Measurements from ENCODE around the gene CANT1. TPM values are rescaled to one million over a fixed set of nuclear protein-coding genes. Genes with fewer than 3 reads are reported as not detected.

Gene CANT1
- total and polyA plus RNA-seq, 4 donors: 6.2 to 20.0 (median 16.4) TPM

GRCh38 chr17:79046197-79046915, 36.8 kb upstream of the CANT1 start:
- no peak overlapping the region for H3K4me3 ChIP-seq (ENCODE audit: low read depth in 1 of 3, low read length in 3 of 3)
- no peaks in the 10 kb centered on the region for H3K36me3 ChIP-seq (ENCODE audit: control insufficient read depth in 4 of 4, insufficient read depth in 3 of 4, low read depth in 1 of 4, low read length in 3 of 4)
- DNase-seq (ENCODE audit: low spot score): no peak
- H3K4me1 ChIP-seq (ENCODE audit: control insufficient read depth in 4 of 4, insufficient read depth in 4 of 4, low read length in 3 of 4): no peaks in the 10 kb centered on the region
- TF ChIP-seq ATF3 (IDR thresholded peaks at IDR 0.05) (no peak), SP1 (IDR thresholded peaks at IDR 0.05) (no peak), RXRA (IDR thresholded peaks at IDR 0.05) (no peak), FOXA2 (IDR thresholded peaks at IDR 0.05) (no peak), TAF1 (conservative IDR thresholded peaks at IDR 0.05) (no peak), REST (IDR thresholded peaks at IDR 0.05) (no peak), JUND (IDR thresholded peaks at IDR 0.05) (no peak), CTCF (IDR thresholded peaks at IDR 0.05; ENCODE audit: low read depth, low read length, missing input control) (no peak), YY1 (IDR thresholded peaks at IDR 0.05) (no peak), EGR1 (IDR thresholded peaks at IDR 0.05; ENCODE audit: low read depth in 2 of 2) (no peak), RAD21 (IDR thresholded peaks at IDR 0.05) (no peak), ZBTB33 (IDR thresholded peaks at IDR 0.05) (no peak)
- no peak overlapping the region for H3K27ac ChIP-seq (ENCODE audit: low read depth in 1 of 2, low read length in 2 of 2)
- no peaks in the 10 kb centered on the region for H3K9me3 ChIP-seq (ENCODE audit: control insufficient read depth in 4 of 4, low read length in 3 of 4)
- H3K9ac ChIP-seq (ENCODE audit: low read depth in 1 of 2, low read length in 2 of 2): no peak overlapping the region
- whole genome bisulfite sequencing: 47% methylated on average over 25 of the region's 25 CpGs
- H3K27me3 ChIP-seq (ENCODE audit: control insufficient read depth in 4 of 4, insufficient read depth in 4 of 4, low read length in 3 of 4): peaks cover 0 to 8% (median 1%) of the 10 kb centered on the region in 4 donors

- Histone ChIP-seq H3K4me3 (ENCODE audit: low read depth in 1 of 3, low read length in 3 of 3) (no peak overlapping the region), H3K36me3 (ENCODE audit: control insufficient read depth in 4 of 4, insufficient read depth in 3 of 4, low read depth in 1 of 4, low read length in 3 of 4) (no peaks in the 10 kb centered on the region), H3K27me3 (ENCODE audit: control insufficient read depth in 4 of 4, insufficient read depth in 4 of 4, low read length in 3 of 4) (peaks cover 0 to 8% (median 1%) of the 10 kb centered on the region in 4 donors), H3K9me3 (ENCODE audit: control insufficient read depth in 4 of 4, low read length in 3 of 4) (no peaks in the 10 kb centered on the region), H3K9ac (ENCODE audit: low read depth in 1 of 2, low read length in 2 of 2) (no peak overlapping the region), H3K4me1 (ENCODE audit: control insufficient read depth in 4 of 4, insufficient read depth in 4 of 4, low read length in 3 of 4) (no peaks in the 10 kb centered on the region), H3K27ac (ENCODE audit: low read depth in 1 of 2, low read length in 2 of 2) (no peak overlapping the region)
- TF ChIP-seq ATF3 (IDR thresholded peaks at IDR 0.05): no peak
- TF ChIP-seq CTCF (IDR thresholded peaks at IDR 0.05; ENCODE audit: low read depth, low read length, missing input control): peak; percentile 88
- no peak for TF ChIP-seq RXRA (IDR thresholded peaks at IDR 0.05)
- no peak for TF ChIP-seq ZBTB33 (IDR thresholded peaks at IDR 0.05)
- no peak for TF ChIP-seq NR2F2 (IDR thresholded peaks at IDR 0.05)
- TF ChIP-seq HNF4A (conservative IDR thresholded peaks at IDR 0.05): no peak
- TF ChIP-seq MAX (IDR thresholded peaks at IDR 0.05): no peak
- TF ChIP-seq EGR1 (IDR thresholded peaks at IDR 0.05; ENCODE audit: low read depth in 2 of 2): no peak
- TF ChIP-seq RAD21 (IDR thresholded peaks at IDR 0.05): peak; percentile 80 to 88
- no peak for TF ChIP-seq JUND (IDR thresholded peaks at IDR 0.05)
- 1% methylated on average over 11 of the region's 11 CpGs for WGBS
- peak; percentile 76 for DNase-seq (ENCODE audit: low spot score)
These were observed 36.3 kb upstream of the CANT1 start for GRCh38 chr17:79045842-79046196.

Measured in liver (tissue), 9 donors.